ENCODE results near the gene EPHA4. TPM values are rescaled to one million over a fixed set of nuclear protein-coding genes. Genes with fewer than 3 reads are reported as not detected.

EPHA4 gene
- polyA plus RNA-seq, 2 of the 4 experiments (the other 2 are of a cell fraction): 0.54 to 1.1 TPM

DNA sequence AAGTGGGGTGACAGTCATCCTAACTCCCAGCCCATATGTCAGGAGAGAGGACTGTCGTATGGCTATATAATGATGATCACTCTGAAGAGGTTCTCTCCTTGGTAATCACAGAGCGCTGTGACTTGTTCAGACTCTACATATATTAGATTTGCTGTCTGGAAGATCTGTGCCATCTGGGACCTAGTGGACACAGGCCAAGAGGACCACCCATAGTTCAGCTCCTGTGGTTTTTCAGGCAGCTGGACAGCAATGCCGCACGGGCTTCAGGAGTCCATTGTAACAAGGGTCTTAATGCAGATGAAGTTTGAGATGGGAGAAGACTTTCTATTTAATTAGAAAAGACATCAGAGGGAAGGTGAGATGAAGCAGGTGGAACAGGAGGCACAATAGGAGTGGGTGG, 40.1 kb upstream of the EPHA4 start (continued):
- TF ChIP-seq, protein P1, sequence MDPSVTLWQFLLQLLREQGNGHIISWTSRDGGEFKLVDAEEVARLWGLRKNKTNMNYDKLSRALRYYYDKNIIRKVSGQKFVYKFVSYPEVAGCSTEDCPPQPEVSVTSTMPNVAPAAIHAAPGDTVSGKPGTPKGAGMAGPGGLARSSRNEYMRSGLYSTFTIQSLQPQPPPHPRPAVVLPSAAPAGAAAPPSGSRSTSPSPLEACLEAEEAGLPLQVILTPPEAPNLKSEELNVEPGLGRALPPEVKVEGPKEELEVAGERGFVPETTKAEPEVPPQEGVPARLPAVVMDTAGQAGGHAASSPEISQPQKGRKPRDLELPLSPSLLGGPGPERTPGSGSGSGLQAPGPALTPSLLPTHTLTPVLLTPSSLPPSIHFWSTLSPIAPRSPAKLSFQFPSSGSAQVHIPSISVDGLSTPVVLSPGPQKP (IDR thresholded peaks at IDR 0.05; ENCODE audit: low read depth, low read length): no peak
- TF ChIP-seq, protein P2, sequence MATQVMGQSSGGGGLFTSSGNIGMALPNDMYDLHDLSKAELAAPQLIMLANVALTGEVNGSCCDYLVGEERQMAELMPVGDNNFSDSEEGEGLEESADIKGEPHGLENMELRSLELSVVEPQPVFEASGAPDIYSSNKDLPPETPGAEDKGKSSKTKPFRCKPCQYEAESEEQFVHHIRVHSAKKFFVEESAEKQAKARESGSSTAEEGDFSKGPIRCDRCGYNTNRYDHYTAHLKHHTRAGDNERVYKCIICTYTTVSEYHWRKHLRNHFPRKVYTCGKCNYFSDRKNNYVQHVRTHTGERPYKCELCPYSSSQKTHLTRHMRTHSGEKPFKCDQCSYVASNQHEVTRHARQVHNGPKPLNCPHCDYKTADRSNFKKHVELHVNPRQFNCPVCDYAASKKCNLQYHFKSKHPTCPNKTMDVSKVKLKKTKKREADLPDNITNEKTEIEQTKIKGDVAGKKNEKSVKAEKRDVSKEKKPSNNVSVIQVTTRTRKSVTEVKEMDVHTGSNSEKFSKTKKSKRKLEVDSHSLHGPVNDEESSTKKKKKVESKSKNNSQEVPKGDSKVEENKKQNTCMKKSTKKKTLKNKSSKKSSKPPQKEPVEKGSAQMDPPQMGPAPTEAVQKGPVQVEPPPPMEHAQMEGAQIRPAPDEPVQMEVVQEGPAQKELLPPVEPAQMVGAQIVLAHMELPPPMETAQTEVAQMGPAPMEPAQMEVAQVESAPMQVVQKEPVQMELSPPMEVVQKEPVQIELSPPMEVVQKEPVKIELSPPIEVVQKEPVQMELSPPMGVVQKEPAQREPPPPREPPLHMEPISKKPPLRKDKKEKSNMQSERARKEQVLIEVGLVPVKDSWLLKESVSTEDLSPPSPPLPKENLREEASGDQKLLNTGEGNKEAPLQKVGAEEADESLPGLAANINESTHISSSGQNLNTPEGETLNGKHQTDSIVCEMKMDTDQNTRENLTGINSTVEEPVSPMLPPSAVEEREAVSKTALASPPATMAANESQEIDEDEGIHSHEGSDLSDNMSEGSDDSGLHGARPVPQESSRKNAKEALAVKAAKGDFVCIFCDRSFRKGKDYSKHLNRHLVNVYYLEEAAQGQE (IDR thresholded peaks at IDR 0.05): no peak
- TF ChIP-seq JUN (IDR thresholded peaks at IDR 0.05): no peak
- TF ChIP-seq RFX5 (IDR thresholded peaks at IDR 0.05): no peak
- no peak for TF ChIP-seq EP300 (IDR thresholded peaks at IDR 0.05)
- TF ChIP-seq POLR2AphosphoS2 (conservative IDR thresholded peaks at IDR 0.05; ENCODE audit: low read length): no peak
- TF ChIP-seq, protein P3, sequence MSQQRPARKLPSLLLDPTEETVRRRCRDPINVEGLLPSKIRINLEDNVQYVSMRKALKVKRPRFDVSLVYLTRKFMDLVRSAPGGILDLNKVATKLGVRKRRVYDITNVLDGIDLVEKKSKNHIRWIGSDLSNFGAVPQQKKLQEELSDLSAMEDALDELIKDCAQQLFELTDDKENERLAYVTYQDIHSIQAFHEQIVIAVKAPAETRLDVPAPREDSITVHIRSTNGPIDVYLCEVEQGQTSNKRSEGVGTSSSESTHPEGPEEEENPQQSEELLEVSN (IDR thresholded peaks at IDR 0.05; ENCODE audit: borderline replicate concordance, low read depth): no peak
- TF ChIP-seq, protein P4, sequence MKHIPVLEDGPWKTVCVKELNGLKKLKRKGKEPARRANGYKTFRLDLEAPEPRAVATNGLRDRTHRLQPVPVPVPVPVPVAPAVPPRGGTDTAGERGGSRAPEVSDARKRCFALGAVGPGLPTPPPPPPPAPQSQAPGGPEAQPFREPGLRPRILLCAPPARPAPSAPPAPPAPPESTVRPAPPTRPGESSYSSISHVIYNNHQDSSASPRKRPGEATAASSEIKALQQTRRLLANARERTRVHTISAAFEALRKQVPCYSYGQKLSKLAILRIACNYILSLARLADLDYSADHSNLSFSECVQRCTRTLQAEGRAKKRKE (CRISPR knock-in tag; IDR thresholded peaks at IDR 0.05; ENCODE audit: low read depth): no peak
- TF ChIP-seq CBX2 (IDR thresholded peaks at IDR 0.05; ENCODE audit: borderline replicate concordance, low read depth): no peak
- no peak for TF ChIP-seq FOSL2 (IDR thresholded peaks at IDR 0.05)
- TF ChIP-seq FOSL2 (CRISPR knock-in tag; IDR thresholded peaks at IDR 0.05): no peak

DNA sequence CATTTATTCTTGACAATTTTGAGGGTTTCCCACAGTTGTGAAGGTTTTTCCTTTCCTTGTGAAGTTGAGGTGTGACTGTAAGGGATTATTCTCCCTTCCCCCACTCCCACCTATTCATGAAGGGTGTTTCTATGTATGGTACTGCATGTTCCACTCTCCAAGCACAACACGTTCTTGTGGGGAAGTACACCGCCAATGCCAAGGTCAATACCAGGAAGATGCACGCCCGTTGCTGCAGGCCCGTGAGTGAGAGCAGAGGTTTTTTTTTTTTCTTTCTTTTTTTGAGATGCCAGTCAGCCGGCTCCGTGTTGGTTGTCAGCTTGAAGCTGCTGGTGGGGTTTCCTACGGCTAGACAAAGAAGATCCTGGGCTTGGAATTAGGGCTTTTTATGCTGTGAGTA, 38.6 kb upstream of the EPHA4 start:
- Histone ChIP-seq H3K4me2 (no peak overlapping the region), H3K4me3 (no peak overlapping the region), H3K4me1 (no peaks in the 10 kb centered on the region), H3K27ac (no peak overlapping the region), H3K9me3 (no peaks in the 10 kb centered on the region)
- TF ChIP-seq, protein P2 (IDR thresholded peaks at IDR 0.05): no peak
- TF ChIP-seq, protein P5, sequence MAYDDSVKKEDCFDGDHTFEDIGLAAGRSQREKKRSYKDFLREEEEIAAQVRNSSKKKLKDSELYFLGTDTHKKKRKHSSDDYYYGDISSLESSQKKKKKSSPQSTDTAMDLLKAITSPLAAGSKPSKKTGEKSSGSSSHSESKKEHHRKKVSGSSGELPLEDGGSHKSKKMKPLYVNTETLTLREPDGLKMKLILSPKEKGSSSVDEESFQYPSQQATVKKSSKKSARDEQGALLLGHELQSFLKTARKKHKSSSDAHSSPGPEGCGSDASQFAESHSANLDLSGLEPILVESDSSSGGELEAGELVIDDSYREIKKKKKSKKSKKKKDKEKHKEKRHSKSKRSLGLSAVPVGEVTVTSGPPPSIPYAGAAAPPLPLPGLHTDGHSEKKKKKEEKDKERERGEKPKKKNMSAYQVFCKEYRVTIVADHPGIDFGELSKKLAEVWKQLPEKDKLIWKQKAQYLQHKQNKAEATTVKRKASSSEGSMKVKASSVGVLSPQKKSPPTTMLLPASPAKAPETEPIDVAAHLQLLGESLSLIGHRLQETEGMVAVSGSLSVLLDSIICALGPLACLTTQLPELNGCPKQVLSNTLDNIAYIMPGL (CRISPR knock-in tag; IDR thresholded peaks at IDR 0.05; ENCODE audit: borderline replicate concordance): no peak
- no peak for TF ChIP-seq CEBPB (IDR thresholded peaks at IDR 0.05)
- TF ChIP-seq, protein P6, sequence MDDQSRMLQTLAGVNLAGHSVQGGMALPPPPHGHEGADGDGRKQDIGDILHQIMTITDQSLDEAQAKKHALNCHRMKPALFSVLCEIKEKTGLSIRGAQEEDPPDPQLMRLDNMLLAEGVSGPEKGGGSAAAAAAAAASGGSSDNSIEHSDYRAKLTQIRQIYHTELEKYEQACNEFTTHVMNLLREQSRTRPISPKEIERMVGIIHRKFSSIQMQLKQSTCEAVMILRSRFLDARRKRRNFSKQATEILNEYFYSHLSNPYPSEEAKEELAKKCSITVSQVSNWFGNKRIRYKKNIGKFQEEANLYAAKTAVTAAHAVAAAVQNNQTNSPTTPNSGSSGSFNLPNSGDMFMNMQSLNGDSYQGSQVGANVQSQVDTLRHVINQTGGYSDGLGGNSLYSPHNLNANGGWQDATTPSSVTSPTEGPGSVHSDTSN (IDR thresholded peaks at IDR 0.05): no peak
- no peak for TF ChIP-seq RCOR1 (IDR thresholded peaks at IDR 0.05; ENCODE audit: low read depth, low read length)
- TF ChIP-seq NR3C1 (IDR thresholded peaks at IDR 0.05): no peak
- TF ChIP-seq NFE2L2 (conservative IDR thresholded peaks at IDR 0.05; ENCODE audit: low read length): no peak
- no peak for TF ChIP-seq MAZ (IDR thresholded peaks at IDR 0.05; ENCODE audit: borderline replicate concordance, low read depth, low read length)
- TF ChIP-seq MYC (IDR thresholded peaks at IDR 0.05; ENCODE audit: borderline replicate concordance, low read length): no peak
- TF ChIP-seq, protein P7, sequence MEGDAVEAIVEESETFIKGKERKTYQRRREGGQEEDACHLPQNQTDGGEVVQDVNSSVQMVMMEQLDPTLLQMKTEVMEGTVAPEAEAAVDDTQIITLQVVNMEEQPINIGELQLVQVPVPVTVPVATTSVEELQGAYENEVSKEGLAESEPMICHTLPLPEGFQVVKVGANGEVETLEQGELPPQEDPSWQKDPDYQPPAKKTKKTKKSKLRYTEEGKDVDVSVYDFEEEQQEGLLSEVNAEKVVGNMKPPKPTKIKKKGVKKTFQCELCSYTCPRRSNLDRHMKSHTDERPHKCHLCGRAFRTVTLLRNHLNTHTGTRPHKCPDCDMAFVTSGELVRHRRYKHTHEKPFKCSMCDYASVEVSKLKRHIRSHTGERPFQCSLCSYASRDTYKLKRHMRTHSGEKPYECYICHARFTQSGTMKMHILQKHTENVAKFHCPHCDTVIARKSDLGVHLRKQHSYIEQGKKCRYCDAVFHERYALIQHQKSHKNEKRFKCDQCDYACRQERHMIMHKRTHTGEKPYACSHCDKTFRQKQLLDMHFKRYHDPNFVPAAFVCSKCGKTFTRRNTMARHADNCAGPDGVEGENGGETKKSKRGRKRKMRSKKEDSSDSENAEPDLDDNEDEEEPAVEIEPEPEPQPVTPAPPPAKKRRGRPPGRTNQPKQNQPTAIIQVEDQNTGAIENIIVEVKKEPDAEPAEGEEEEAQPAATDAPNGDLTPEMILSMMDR (IDR thresholded peaks at IDR 0.05): no peak
- TF ChIP-seq ZC3H11A (IDR thresholded peaks at IDR 0.05): no peak
- no peak for TF ChIP-seq HOXA7 (CRISPR knock-in tag; IDR thresholded peaks at IDR 0.05)
- no peak for TF ChIP-seq POLR2AphosphoS2 (conservative IDR thresholded peaks at IDR 0.05; ENCODE audit: low read length)
- no peak for TF ChIP-seq ZSCAN20 (CRISPR knock-in tag; IDR thresholded peaks at IDR 0.05)
- no peak for TF ChIP-seq FOSL2 (IDR thresholded peaks at IDR 0.05)
- TF ChIP-seq FOSL2 (CRISPR knock-in tag; IDR thresholded peaks at IDR 0.05): no peak
- no peak for TF ChIP-seq JUNB (IDR thresholded peaks at IDR 0.05)
- POLR2A ChIA-PET: no interaction called here
- DNase-seq (ENCODE audit: low read depth in 1 of 2, low spot score in 1 of 2) (no peak), ATAC-seq (no peak), FAIRE-seq (no peak)
- CTCF ChIA-PET: no interaction called here
- 48% methylated on average over 8 of the region's 8 CpGs for WGBS (ENCODE audit: missing lambda C conversion rate)
